GM12873 (cell line): ENCODE measurements around the gene NEDD9.

Source experiments
- TF ChIP-seq, protein P1 (sequence below): IDR thresholded peaks from 2 replicates; pipeline ENCODE4 v1.5.1; 2012; ENCODE audit warnings: low read depth, mild to moderate bottlenecking, moderate library complexity, low read length, control low read depth; ENCODE audit not compliant: insufficient read depth; ENCODE audit errors: missing control alignments

The NEDD9 gene

DNA sequence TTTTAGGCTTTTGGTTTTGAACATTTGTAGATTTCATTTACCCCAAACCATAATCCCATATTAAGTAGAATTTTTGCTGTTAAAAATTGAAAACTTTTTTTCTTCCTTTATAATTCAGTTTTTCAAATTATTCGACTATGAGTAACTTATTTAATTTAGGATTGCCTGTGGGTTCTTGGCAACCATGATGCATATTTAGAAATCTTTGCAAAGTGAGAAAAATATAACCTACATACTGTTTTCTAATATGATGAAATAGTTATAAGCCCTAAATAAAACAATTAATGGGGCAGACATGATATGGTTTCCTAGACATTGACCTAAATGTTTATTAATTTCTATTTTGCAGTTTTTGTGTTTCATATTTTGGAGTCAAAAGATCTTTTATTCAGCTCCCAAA, 23.6 kb downstream of the NEDD9 start:
- TF ChIP-seq, protein P1, sequence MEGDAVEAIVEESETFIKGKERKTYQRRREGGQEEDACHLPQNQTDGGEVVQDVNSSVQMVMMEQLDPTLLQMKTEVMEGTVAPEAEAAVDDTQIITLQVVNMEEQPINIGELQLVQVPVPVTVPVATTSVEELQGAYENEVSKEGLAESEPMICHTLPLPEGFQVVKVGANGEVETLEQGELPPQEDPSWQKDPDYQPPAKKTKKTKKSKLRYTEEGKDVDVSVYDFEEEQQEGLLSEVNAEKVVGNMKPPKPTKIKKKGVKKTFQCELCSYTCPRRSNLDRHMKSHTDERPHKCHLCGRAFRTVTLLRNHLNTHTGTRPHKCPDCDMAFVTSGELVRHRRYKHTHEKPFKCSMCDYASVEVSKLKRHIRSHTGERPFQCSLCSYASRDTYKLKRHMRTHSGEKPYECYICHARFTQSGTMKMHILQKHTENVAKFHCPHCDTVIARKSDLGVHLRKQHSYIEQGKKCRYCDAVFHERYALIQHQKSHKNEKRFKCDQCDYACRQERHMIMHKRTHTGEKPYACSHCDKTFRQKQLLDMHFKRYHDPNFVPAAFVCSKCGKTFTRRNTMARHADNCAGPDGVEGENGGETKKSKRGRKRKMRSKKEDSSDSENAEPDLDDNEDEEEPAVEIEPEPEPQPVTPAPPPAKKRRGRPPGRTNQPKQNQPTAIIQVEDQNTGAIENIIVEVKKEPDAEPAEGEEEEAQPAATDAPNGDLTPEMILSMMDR, result no peak

DNA sequence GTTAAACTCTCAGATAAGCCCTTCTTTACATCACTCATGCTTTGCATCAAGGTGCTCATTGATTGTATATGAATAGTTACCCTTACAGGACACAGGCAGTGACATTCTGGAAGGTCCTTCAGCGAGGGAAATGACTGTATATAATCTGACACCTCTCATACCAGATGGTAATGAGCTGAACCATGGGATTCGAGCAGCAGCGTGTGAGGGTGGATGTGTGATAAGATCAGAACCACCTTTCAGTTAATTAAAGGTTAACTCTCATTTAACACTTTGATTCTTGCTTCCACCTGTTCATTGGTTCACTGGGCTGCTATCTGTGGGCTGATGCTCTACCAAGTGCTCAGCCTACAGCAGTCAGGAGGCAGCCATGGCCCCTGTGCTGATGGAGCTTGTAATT, 24.2 kb downstream of the NEDD9 start:
- TF ChIP-seq, protein P1, result no peak

- TF ChIP-seq, protein P1, result no peak
These were observed 25.1 kb downstream of the NEDD9 start for GRCh38 chr6:11207199-11207968.

DNA sequence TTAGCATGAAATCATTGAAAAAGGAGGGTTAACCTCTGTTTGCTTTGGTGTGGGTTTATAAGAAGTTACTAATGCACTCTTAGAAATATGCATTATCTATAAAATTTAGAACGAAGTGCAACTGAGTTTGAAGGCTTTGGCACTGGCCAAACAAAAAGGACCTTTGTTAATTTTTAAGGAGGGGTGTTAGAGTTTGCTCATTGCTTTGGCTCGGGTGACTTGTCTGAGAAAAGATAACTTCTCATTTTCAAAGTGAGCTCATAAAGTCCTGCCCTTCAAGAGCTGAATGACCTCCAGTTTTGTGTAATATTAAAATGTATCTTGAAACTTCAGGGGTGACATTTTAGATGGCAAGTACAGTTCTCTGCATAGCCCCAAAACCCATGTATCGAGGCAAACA, 25.9 kb downstream of the NEDD9 start:
- TF ChIP-seq, protein P1, result no peak

- TF ChIP-seq, protein P1, result no peak
These were observed 27.6 kb downstream of the NEDD9 start for GRCh38 chr6:11204794-11205366.

DNA sequence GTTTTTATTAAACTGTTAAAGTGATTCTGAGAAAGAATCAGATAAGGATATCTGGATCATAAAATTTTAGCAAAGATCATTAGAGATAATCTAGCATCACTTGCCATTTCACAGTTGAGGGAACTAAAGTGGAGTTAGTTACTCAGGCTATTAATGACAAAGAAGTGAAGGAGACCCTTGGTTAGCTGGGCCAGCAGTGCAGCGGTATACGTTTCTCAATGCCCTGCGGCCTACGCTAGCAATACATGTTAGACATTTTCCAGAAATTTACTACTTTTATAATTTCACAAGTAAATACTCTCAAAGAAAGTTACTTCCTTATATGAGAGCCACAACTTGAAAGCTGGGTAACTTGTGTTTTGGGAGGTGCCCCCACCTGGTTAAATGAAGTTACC, 28.5 kb downstream of the NEDD9 start:
- TF ChIP-seq, protein P1, result no peak

- TF ChIP-seq, protein P1, result no peak
These were observed 29.0 kb downstream of the NEDD9 start for GRCh38 chr6:11203306-11204004.
